ENCODE results near the gene RPL22L1. TPM values are rescaled to one million over a fixed set of nuclear protein-coding genes. Genes with fewer than 3 reads are reported as not detected.
"Not testable (repeated sequence)": the region's sequence is repeated elsewhere in the genome, so short reads cannot be mapped to it uniquely, and the experiment has no call there.

RPL22L1 gene
- polyA plus RNA-seq, 12 donors, result 43.9 to 188 (median 67.0) TPM; not detected in 1

DNA sequence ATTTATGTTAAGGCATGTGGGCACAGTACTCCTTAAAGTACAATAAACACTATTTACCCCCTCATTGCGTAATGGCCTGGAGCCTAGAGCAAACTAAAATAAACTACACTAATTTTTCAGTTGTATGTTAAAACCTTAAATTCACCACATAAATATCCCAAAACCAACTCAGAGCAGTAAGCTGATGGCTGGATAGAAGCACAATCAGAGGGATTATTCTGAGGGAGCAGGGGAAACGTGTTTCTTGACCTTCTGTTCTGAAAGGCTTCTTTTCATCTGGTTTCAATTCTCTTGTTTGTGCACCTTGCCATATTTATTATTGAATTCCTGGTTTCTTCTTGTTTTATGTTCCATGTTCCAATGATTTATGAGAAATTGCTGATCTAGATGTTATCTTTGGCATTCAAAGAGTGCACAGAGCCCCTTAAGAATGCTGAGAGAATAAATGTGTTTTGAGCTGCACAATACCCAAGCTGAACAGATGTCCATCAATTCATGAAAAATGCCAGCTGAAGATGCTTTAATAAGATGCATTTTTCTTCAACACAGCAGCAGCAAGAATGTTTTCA is 29.6 kb downstream of the RPL22L1 start:
- DNase-seq, result no peak

DNA sequence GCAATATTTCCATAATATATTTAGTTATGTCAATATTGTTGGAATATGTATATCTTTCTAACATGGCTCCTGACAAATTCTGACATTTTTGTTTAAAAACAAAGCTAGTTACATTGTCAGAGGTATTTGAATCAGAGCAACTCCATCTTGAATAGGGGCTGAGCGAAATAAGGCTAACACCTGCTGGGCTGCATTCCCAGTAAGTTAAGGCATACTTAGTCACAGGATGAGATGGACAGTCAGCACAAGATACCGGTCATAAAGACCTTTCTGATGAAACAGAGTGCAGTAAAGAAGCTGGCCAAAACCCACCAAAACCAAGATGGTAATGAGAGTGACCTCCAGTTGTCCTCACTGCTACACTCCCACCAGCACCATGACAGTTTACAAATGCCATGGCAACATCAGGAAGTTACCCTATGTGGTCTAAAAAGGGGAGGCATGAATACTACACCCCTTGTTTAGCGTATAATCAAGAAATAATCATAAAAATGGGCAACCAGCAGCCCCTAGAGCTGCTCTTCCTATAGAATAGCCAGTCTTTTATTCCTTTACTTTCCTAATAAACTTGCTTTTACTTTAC is 30.4 kb downstream of the RPL22L1 start:
- DNase-seq, result no peak

DNA sequence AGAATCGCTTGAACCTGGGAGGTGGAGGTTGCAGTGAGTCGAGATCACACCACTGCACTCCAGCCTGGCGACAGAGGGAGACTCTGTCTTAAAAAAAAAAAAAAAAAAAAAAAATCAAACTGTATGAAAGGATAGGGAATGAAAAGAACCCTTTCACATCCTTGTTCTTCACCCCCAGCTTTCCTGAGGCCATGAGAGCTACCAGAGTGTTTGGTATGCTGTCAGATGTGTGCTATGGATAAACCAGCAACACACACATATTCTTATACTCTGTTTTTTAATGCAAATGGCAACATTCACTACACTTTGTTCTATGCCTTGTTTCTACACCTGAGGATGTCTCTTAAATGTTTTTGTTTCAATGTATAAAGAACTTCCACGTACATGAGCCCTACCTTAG is 33.5 kb downstream of the RPL22L1 start:
- DNase-seq, result no peak

DNA sequence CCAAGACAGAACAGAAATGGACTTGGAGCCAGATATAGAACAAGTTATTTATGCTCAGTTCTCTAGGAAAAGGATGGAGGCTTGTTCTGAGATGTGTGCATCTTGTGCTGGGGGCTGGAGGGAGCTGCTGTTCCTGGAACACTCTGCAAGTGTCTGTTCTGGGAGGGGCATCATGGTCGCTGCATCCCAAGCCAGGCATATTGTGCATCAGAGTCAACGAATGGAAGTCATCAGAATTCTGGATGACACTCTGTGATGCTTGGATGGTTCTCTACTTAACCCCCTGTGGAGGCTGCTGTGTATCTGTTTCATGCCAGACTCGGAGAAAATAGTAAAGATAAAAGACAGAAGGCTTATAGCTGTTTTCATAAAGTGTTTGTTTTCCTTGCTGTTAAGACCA is 34.7 kb downstream of the RPL22L1 start:
- peak; percentile 59 for DNase-seq

DNA sequence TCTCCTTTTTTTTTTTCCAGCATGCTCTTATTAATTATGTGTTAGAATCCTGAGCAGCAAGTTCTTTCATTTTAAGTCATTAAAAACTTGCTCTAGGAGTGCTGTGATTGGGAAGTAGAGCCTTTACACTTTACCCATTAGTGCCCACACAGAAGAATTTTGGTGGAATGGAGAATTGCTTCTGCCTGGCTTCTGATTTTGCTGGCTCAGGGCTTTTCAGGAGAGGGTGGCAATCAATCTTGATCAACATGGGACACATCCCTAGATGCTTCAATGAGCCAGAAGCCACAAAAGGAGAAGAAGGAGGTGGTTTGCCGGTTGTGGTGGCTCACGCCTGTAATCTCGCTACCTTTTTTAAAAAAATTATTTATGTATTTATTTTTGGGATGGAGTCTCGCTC is 39.4 kb downstream of the RPL22L1 start:
- no peak for DNase-seq

DNA sequence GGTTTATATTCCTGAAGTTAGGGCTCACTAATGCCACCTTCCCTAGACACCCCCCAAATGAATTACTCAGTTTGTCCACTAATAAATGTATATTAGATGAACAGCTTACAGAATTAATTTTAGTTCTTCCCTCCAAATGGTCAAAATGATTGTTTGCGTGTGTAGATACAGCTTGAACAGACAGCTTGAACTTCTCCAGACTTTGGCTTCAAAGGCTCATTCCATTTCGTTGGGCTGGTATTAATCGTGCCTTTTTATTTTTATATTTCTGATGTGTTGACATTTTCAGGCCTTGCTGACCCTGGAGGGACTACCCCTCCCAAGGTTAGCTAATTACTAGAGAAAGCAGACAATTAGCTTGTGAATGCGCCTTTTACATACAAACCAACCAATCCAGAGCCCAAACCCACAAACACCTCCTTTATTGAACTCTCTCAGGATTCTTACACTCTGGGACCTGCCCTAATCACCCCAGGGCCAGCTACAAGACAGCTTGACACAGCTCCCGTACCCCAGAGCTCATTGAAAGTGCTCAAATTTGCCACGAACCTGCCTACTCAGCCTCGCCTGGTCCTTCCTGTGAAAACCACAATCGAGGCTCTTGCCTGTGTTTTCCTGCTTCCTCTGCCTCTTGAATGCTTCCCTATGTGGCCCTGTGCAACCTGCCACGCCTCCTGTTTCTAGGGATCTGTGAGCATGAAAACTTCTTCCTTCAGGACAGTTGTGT is 40.3 kb downstream of the RPL22L1 start:
- DNase-seq, result no peak

DNA sequence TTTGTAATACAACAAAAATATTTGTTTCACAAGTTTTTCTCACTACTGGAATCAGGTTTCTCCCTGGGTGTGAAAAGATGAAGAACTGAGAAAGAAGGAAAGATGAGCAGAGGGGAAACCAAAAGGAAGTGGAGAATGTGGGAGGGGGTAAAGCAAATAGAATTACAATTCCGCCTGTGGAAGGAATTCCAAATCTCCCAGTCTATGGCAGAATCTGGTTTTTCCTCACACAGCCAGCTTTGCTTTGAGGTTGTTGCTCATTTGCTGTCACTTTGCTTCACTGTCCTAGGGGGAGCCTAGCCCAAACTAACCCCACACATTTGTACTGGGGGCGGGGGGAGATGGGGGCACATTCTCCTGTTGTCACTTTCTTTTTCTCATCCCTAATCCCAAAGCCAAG is 43.9 kb downstream of the RPL22L1 start:
- DNase-seq, result no peak

DNA sequence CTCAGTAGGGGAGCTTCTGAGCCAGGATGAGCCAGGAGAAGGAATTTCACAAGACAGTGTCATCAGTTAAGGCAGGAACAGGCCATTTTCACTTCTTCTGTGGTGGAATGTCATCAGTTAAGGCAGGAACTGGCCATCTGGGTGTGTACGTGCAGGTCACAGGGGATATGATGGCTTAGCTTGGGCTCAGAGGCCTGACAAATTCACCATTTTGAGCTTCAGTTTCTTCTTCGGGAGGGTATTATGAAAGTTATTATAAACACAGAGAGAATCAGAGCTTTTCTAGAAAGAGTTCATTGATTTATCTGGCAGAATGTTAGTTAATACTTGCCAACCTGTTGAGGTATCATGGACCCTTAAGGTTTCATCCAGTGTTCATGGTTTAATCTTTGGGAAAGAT is 46.4 kb downstream of the RPL22L1 start:
- DNase-seq, result not testable (repeated sequence)

DNA sequence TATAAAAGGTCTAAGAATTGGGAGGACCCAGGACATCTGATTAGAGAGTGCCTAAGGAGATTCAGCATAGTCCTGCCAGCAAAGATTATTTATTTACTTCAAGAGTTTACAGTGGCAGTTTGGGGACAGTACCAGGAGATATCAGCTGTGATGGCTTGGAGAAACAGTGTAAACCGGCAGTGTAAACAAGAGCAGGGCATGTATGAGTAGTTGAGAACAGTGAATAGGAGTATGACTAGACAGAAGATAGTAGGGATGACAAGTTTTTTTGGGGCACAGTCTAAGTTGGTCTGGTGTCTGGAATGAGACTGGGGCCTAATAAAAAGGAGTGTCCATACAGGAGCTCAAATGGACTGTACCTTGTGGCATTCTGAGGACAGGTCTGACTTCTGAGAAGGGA is 51.7 kb downstream of the RPL22L1 start:
- DNase-seq, result not testable (repeated sequence)

DNA sequence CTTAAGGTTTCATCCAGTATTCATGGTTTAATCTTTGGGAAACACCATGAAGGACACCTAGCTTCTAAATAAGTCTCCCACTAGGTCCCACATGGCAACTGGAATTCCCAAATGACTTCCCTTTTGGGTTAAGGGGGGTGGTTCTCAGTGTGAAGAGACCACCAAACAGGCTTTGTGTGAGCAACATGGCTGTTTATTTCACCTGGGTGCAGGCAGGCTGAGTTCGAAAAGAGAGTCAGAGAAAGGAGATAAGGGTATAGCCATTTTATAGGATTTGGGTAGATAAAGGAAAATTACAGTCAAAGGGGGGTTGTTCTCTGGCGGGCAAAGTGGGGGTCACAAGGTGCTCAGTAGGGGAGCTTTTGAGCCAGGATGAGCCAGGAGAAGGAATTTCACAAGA is 52.5 kb downstream of the RPL22L1 start:
- DNase-seq, result not testable (repeated sequence)

DNA sequence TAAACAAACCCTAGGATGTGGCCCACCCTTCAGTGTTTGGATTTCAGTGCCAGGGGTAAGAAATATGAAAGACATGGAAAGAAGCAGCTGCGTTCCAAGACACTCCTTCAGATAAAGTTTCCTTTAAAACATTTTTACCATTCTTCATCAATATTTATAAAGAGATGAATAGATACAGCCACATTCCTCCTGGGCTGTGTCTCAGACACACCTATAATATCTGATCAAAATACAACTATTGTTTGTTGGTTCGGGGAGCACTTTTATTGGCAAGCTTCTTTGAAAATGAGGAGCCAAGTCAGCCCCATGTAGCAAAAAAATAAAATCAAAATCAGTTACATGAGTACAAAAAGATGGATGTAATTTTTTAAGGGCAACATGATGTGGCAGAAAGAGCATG is 53.2 kb downstream of the RPL22L1 start:
- DNase-seq, result no peak

DNA sequence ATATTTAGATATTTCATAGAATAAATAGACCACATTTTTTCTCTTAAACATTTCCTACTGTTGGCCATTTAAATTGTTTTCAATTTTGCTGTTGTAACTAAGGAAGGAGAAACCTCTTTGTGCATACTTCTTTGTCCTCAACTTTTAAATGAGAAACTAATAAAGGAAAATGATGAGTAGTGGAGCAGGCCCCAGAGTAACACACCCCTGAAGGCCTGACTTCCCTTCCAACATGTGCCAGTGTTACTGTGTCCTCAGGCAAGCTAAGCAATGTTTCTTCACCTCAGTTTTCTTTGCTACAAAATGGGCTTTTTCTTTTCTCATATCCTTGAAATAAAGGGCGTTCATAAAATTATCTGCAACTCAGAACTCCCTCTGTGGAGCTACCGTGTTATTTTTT is 53.7 kb downstream of the RPL22L1 start:
- DNase-seq, result no peak

DNA sequence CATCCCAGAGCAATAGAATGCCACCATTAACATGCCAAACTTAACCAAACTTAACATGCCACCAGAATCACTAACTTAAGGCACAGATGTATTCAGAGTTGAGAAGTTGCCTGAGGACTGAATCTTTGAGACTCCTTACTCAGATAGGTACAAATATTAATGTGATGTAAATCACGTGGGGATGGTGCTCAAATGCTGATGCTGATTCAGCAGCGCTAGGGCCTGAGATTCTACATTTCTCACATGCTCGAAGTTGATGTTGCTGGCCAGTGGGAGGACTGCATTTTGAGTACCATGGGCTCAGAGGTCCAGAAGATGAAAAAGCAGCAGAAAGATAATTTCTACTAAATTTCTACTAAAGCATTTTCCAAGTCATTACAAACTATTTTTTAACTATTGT is 54.1 kb downstream of the RPL22L1 start:
- no peak for DNase-seq

DNA sequence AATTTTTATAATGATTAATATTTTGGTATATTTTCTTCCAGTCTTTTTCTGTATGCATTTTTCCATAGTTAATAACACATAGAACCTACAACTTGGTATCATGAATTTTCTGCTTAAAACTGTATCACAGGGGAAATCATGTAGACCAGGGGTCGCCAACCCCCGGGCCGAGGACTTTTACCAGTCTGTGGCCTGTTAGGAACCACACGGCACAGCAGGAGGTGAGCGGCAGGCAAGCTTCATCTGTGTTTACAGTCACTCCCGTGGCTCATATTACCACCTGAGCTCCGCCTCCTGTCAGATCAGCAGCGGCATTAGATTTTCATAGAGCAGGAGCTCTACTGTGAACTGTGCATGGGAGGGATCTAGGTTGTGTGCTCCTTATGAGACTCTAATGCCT is 54.7 kb downstream of the RPL22L1 start:
- no peak for DNase-seq

Other genes with a start within 250 kb of the RPL22L1 start
- 1 to 10 TPM in 11 of 12 donors, not detected in 1; 3.0 to 7.3 (median 4.9) TPM for gene EIF5A2, start 38.4 kb upstream of the RPL22L1 start, polyA plus RNA-seq (ENCODE audit: insufficient read length in 12 of 12)
- 1 to 10 TPM in 1 of 12 donors, under 1 TPM in 2, not detected in 9; 0.19 to 1.7 (median 0.48) TPM for gene SLC2A2, start 156.5 kb upstream of the RPL22L1 start, polyA plus RNA-seq (ENCODE audit: insufficient read length in 12 of 12)